AG20443 (cell line): Measurements from ENCODE around the gene OR10D3.
"Not testable (repeated sequence)": the region's sequence is repeated elsewhere in the genome, so short reads cannot be mapped to it uniquely, and the experiment has no call there.

Experiments
- DNase-seq: peaks from one replicate; pipeline ENCODE4 v3.0.0; 2012; ENCODE audit warnings: low spot score, mixed read lengths

OR10D3 gene

GRCh38 chr11:124194293-124195188 lies 11.4 kb downstream of the OR10D3 start:
- peak; percentile 8 for DNase-seq

- peak; percentile 61 for DNase-seq
These were observed 12.1 kb downstream of the OR10D3 start for GRCh38 chr11:124195189-124195734.

DNA sequence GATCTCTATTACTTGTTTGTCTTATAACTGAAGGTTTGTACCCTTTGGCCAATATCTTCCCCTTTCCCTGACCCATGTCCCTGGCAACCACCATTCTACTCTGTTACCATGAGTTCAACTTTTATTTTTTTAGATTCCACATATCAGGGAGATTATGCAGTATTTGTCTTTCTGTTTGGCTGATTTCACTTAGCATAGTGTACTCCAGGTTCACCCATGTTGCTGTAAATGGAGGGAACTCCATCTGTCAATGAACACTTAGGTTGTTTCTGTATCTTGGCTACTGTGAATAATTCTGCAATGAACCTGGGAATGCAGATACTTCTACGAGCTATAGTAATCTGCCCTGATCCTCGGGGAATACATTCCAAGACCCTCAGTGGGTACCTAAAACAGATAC lies 14.9 kb downstream of the OR10D3 start:
- DNase-seq = no peak

GRCh38 chr11:124198897-124199296 lies 15.8 kb downstream of the OR10D3 start:
- DNase-seq = no peak

DNA sequence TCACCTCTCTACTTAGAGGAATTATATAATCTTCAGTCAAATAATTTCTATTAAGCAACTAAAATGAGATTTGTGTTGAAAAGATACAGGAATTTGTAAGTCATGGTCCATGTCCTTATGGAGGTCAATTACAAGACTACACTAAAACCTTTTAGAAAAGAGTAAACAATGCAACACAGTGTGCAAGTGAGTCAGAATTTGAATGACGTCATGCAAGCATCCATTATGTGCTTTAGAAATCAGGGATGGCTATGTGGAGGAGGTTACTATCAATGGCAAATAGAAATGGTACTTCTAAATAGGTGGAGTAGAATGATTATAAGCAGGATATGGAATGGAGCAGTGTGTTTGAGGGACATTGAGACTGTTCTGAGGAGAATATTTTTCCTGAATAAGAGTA lies 16.6 kb downstream of the OR10D3 start:
- no peak for DNase-seq

DNA sequence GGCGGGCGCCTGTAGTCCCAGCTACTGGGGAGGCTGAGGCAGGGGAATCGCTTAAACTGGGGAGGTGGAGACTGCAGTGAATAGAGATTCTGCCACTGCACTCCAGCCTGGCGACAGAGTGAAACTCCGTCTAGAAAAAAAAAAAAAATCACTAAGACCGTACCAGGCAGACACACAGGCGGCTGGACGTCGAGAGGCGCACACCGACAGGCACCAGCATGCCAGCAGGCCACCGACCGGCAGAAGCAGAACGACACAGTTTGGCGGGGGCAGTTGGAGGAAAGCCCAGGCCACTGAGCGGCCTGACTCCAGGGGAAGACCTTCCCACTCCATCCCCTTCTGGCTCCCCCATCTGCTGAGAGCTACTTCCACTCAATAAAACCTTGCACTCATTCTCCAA lies 17.5 kb downstream of the OR10D3 start:
- no peak for DNase-seq

- no peak for DNase-seq
These were observed 19.8 kb downstream of the OR10D3 start for GRCh38 chr11:124202951-124203350.

DNA sequence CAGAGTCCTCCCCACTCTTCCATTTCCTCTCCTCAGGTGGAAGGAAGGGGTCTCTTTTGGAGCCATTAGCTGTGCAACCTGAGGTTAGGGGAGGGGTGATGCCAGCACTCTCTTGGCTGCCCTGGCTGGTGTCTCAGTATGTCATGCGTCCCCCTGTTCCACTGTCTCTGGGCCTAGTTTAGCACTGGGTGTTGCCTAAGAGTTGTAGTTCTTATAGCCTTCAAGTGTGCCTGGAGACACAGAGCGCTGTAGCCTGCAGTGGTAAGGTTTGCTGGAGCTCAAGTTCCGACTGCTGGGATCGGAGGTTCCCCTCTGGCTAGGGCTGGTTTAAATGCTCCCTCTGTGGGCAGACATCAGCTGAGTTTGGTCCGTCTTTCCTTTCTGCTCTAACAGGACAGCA lies 20.9 kb downstream of the OR10D3 start:
- no peak for DNase-seq

DNA sequence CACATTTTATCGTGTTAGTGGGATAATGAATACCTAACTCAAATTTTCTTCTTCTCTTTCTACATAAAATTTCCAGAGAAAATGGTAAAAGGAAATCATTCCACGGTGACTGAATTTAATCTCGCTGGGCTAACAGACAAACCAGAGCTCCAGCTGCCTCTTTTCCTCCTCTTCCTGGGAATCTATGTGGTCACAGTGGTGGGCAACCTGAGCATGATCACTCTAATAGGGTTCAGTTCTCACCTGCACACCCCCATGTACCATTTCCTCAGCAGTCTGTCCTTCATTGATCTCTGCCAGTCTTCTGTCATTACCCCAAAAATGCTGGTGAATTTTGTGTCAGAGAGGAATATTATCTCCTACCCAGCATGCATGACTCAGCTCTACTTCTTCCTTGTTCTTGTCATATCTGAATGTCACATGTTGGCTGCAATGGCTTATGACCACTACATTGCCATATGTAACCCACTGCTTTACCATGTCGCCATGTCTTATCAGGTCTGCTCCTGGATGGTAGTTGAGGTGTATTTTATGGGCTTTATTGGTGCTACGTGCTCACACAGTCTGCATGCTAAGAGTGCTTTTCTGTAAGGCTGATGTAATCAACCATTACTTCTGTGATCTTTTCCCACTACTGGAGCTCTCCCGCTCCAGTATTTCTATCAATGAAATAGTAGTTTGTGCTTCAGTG lies 24.1 kb downstream of the OR10D3 start:
- no peak for DNase-seq

DNA sequence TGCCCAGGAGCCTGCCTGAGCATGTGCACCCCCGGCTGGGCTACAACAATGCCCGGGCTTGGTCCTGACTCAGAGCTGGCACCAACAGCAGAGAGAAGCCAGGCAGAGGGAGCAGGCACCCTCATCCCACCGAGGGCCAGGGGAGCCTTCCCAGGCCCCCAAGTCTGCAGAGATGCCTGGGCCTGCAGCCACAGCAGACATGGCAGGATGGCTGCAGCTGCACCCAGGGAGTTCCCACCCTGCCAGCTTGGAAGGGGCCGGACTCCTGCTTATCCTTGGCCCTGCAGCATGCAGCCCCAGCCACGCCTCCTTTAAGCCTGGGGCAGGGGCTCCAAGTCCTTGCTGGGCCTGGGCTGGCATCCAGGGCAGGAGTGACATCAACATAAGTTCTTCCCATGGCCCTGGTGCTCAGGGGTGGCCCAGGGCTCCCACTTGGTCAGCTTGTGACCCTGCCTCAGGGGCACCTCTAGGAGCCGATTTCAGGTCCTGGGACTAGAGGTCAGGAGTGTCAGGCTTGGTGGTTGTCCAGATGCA lies 26.7 kb downstream of the OR10D3 start:
- no peak for DNase-seq

DNA sequence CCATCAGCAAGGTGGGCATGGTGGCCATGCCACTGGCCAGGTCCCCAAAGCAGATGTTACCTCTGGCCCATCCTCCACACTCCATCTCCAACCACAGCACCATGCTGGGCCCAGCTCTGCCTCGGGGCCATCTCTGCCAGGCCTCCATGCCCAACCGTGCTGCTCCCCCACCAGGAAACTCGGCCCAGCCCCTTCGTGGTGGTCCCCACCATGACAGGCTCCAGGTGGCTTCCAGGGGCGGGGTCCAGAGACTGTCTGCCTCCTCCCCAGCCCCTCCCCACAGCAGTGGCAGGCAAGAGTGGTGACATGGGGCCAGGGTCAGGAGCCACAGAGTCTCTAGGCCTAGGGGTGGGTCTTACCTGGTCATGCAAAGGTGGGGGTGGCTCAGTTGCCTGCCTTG lies 27.3 kb downstream of the OR10D3 start:
- DNase-seq = no peak

- DNase-seq = no peak
These were observed 28.2 kb downstream of the OR10D3 start for GRCh38 chr11:124211321-124211720.

- DNase-seq = no peak
These were observed 30.9 kb downstream of the OR10D3 start for GRCh38 chr11:124214027-124214426.

DNA sequence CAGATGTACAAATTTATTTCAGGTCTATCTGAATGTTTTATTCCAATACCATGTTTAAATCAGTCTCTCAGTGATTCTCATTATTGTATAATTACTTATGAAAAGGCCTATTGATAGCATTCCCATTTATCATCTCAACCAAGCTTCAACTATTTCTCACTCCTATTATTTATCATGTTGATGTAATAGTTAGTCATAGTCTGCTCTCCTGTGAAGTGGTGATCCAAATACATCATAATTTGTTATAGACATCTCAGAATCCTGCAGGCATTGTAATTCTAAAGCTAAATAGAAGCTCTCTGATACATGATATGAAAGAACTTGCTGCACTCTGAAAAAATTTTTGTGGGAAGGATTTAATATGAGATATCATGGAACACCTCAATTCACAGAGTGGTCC lies 36.0 kb downstream of the OR10D3 start:
- no peak for DNase-seq

DNA sequence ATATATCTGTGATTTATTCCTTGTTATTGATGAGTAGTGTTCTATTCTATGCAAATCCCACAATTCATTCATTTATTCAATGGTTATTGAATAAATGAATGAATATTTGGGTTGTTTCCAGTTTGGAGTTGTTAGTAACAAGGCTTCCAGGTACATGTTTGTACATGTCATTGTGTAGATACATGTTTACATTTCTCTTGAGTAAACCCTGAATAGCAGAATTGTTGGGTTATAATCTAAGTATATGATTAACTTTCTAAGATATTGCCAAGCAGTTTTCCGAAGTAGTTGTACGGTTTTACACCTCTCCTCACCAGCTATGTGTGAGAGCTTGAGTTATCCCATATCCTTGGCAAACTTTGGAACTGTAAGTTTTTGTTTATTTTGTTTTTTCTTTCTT lies 39.3 kb downstream of the OR10D3 start:
- DNase-seq = no peak

DNA sequence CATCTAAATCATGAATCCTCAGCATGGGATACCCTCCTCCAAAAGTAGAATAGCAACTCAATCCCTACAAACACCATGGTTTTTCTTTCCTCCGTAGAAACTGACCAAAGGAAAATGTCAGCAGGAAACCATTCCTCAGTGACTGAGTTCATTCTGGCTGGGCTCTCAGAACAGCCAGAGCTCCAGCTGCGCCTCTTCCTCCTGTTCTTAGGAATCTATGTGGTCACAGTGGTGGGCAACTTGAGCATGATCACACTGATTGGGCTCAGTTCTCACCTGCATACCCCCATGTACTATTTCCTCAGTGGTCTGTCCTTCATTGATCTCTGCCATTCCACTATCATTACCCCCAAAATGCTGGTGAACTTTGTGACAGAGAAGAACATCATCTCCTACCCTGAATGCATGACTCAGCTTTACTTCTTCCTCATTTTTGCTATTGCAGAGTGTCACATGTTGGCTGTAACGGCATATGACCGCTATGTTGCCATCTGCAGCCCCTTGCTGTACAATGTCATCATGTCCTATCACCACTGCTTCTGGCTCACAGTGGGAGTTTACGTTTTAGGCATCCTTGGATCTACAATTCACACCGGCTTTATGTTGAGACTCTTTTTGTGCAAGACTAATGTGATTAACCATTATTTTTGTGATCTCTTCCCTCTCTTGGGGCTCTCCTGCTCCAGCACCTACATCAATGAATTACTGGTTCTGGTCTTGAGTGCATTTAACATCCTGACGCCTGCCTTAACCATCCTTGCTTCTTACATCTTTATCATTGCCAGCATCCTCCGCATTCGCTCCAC lies 41.7 kb downstream of the OR10D3 start:
- DNase-seq = not testable (repeated sequence)

DNA sequence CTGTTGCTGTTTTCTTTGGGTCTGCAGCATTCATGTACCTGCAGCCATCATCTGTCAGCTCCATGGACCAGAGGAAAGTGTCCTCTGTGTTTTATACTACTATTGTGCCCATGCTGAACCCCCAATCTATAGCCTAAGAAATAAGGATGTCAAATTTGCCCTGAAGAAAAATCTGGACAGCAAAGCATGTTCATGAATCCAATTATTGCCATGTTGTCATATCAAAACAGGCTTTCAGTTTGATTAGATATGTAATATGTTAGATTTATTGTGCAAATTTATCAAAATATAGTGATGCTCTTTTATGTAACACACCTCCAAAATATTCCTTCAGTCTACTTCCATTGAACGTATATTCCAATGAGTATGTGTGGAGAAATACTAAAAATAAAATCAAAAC lies 42.3 kb downstream of the OR10D3 start:
- no peak for DNase-seq

DNA sequence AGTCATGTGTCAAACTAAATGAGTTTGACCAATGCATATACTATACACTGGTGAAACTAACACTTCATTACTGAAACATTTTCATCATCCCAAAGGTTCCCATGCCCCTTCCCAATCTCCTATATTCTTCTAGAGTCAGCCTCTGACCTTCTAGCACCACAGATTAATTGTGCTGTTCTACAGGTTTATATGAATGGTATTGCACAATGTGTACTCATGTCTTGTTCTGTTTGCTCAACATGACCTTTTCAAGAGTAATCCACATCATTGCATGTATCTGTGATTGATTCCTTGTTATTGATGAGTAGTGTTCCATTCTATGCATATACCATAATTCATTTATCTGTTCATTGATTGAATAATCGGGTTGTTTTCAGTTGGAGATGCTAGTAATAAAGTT lies 50.2 kb downstream of the OR10D3 start:
- DNase-seq = no peak
